B cell (primary cell): ENCODE results near the gene LAIR1. TPM values are rescaled to one million over a fixed set of nuclear protein-coding genes. Genes with fewer than 3 reads are reported as not detected.

Experiments
- ATAC-seq: fragments of 200-7000 bp; cut with Tn5 transposase; one replicate; pipeline ENCODE4 v1.10.0; 2021; ENCODE audit warnings: low read depth, mild to moderate bottlenecking, moderate number of reproducible peaks, moderate library complexity
- CTCF ChIA-PET: fragments of 350-600 bp; sonication (Branson Sonifier 250); formaldehyde crosslinking; loops from one replicate; lab custom pipeline; 2021; ENCODE audit warnings: antibody characterized with exemption, inconsistent platforms; lab: Charles Lee
- POLR2A ChIA-PET: fragments of 350-600 bp; sonication (Branson Sonifier 250); formaldehyde crosslinking; loops from one replicate; lab custom pipeline; 2021; ENCODE audit warnings: antibody characterized with exemption; lab: Charles Lee
- DNase-seq: peaks from one replicate; pipeline ENCODE4 v3.0.0; 2013
- H2AFZ ChIP-seq: 2 replicates; pipeline ENCODE4 v1.6.1; 2012; ENCODE audit warnings: mild to moderate bottlenecking, low read depth, low read length; ENCODE audit not compliant: insufficient read depth, poor library complexity, severe bottlenecking
- H3K27ac ChIP-seq, 2 donors: 1 replicate in 1 of 2; 2 replicates in 1 of 2; pipeline ENCODE4 v1.5.1; 2012 to 2013; ENCODE audit warnings: low read length in 2 of 2, mild to moderate bottlenecking in 2 of 2, moderate library complexity in 1 of 2
- H3K27me3 ChIP-seq, 4 experiments: fragments of 200-600 bp in 1 of 4; sonication (generic) in 1 of 4; replicated peaks in 1 of 4; 1 replicate in 2 of 4; 2 replicates in 2 of 4; pipeline versions ENCODE4 v1.6.1 to v1.7.0; 2013 to 2016; ENCODE audit warnings: low read length in 3 of 4, mild to moderate bottlenecking in 2 of 4, mixed read lengths in 1 of 4, moderate library complexity in 1 of 4; ENCODE audit not compliant: insufficient read depth in 4 of 4, control insufficient read depth in 3 of 4; ENCODE audit errors: control extremely low read depth in 1 of 4
- H3K36me3 ChIP-seq, 2 experiments: replicated peaks in 1 of 2; 1 replicate in 1 of 2; 2 replicates in 1 of 2; pipeline versions ENCODE4 v1.6.1 to v1.7.1; 2013; ENCODE audit warnings: low read length in 1 of 2; ENCODE audit not compliant: insufficient read depth in 2 of 2, control insufficient read depth in 1 of 2; ENCODE audit errors: control extremely low read depth in 1 of 2, extremely low read depth in 1 of 2
- H3K4me1 ChIP-seq, 2 donors: fragments of 200-600 bp in 1 of 2; sonication (generic) in 1 of 2; 1 replicate in 1 of 2; 2 replicates in 1 of 2; pipeline versions ENCODE4 v1.5.1 to v1.6.1; 2013 to 2017; ENCODE audit warnings: low read length in 2 of 2; ENCODE audit not compliant: control insufficient read depth in 2 of 2, insufficient read depth in 2 of 2
- H3K4me2 ChIP-seq: replicated peaks from 2 replicates; pipeline ENCODE3; 2012; ENCODE audit warnings: mild to moderate bottlenecking, low read depth, low read length; ENCODE audit not compliant: poor library complexity, severe bottlenecking
- H3K4me3 ChIP-seq, 5 experiments: fragments of 200-600 bp in 1 of 5; sonication (generic) in 1 of 5; 1 replicate in 3 of 5; 2 replicates in 2 of 5; pipeline versions ENCODE4 v1.5.1 to v1.7.0; 2011 to 2016; ENCODE audit warnings: low read length in 4 of 5, mild to moderate bottlenecking in 4 of 5, low read depth in 2 of 5, control low read depth in 1 of 5, moderate library complexity in 1 of 5; ENCODE audit not compliant: insufficient read depth in 1 of 5; ENCODE audit errors: control extremely low read depth in 1 of 5, extremely low read depth in 1 of 5
- H3K79me2 ChIP-seq: fragments of 200-600 bp; sonication (generic); one replicate; pipeline ENCODE4 v1.6.0; 2016; ENCODE audit warnings: low read length; ENCODE audit not compliant: control insufficient read depth, insufficient read depth
- H3K9ac ChIP-seq: fragments of 200-600 bp; sonication (generic); 2 replicates; pipeline ENCODE4 v1.6.1; 2017; ENCODE audit warnings: mild to moderate bottlenecking, low read length, moderate library complexity
- H3K9me3 ChIP-seq, 3 donors: one replicate each; pipeline versions ENCODE4 v1.6.1 to v1.7.1; 2013; ENCODE audit warnings: low read length in 2 of 3; ENCODE audit not compliant: control insufficient read depth in 2 of 3, insufficient read depth in 1 of 3; ENCODE audit errors: control extremely low read depth in 1 of 3
- H4K20me1 ChIP-seq: 2 replicates; pipeline ENCODE4 v1.6.0; 2012; ENCODE audit warnings: mild to moderate bottlenecking, low read length; ENCODE audit not compliant: insufficient read depth, control insufficient read depth, poor library complexity, severe bottlenecking
- H3K27ac Mint-ChIP-seq: one replicate; pipeline ENCODE4 v1.8.0; 2021; ENCODE audit warnings: mixed read lengths
- H3K27me3 Mint-ChIP-seq: one replicate; pipeline ENCODE4 v1.8.0; 2021; ENCODE audit warnings: mixed read lengths
- H3K4me1 Mint-ChIP-seq: one replicate; pipeline ENCODE4 v1.8.0; 2021; ENCODE audit warnings: mixed read lengths
- H3K4me3 Mint-ChIP-seq: one replicate; pipeline ENCODE4 v1.8.0; 2021; ENCODE audit warnings: mixed read lengths
- H3K9me3 Mint-ChIP-seq: one replicate; pipeline ENCODE4 v1.8.0; 2022; ENCODE audit warnings: mixed read lengths; ENCODE audit not compliant: insufficient read depth
- EZH2 ChIP-seq: IDR thresholded peaks from 2 replicates; pipeline ENCODE4 v1.6.1; 2012; ENCODE audit warnings: borderline replicate concordance, low read depth, mild to moderate bottlenecking, moderate library complexity, low read length; ENCODE audit not compliant: insufficient read depth, poor library complexity, severe bottlenecking
- WGBS: methylation state at CpG from one replicate; pipeline ENCODE4 v1.1.5; 2013; ENCODE audit warnings: missing lambda C conversion rate; ENCODE audit not compliant: insufficient coverage; 5-methylcytosine and 5-hydroxymethylcytosine counted together
- intact Hi-C: fragments of 100-400 bp; cut with micrococcal nuclease; formaldehyde crosslinking; loops from one replicate; pipeline ENCODE4 v1.10.0; 2022
- polyA plus RNA-seq: library from polyadenylated mRNA; depleted of rRNA; stranded (reverse); fragments of >200 nt; gene quantifications from 2 replicates; pipeline ENCODE4 v1.2.3, GENCODE V29; 2012
- total RNA-seq, 2 donors: library from RNA; stranded (reverse); fragments of 120-200 nt in 1 of 2; gene quantifications; 1 replicate in 1 of 2; 2 replicates in 1 of 2; pipeline versions ENCODE4 v1.2.3 to v1.2.4, GENCODE V29; 2013 to 2022
- TF ChIP-seq, protein P1 (sequence below): fragments of 200-600 bp; IDR thresholded peaks from one replicate; pipeline ENCODE4 v1.8.0; 2022; ENCODE audit warnings: antibody characterized with exemption, mild to moderate bottlenecking

LAIR1 gene
- total and polyA plus RNA-seq, 2 donors (not counting 1 experiment from before 2014, with no cell fraction given), result 41.5 to 173 TPM

DNA sequence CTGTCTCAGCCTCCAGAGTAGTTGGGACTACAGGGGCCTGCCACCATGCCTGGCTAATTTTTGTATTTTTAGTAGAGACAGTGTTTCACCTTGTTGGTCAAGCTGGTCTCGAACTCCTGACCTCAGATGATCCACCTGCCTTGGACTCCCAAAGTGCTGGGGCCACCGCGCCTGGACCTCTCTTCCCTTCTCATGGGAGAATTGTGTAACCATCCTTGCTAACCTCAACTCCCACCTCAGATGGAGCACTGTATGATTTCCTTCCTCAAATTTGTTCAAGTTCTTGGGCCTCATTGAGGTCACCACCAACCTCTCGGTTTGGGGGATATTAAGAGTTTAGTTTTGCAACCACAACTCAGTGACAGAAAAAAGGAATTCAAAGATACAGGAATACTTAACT is 62.5 kb downstream of the LAIR1 start:
- ATAC-seq, result no peak
- H3K9ac ChIP-seq, result no peak overlapping the region
- no peak overlapping the region for H3K4me3 ChIP-seq
- intact Hi-C loops, result no loop called here
- H3K4me1 ChIP-seq, result peaks cover 7 to 10% of the 10 kb centered on the region in 2 donors
- H3K4me2 ChIP-seq, result no peak overlapping the region
- POLR2A ChIA-PET, result no interaction called here
- no peak overlapping the region for H3K27ac Mint-ChIP-seq
- no peak for DNase-seq
- H3K27me3 ChIP-seq, result peaks cover 0 to 75% (median 25%) of the 10 kb centered on the region in 4 experiments
- CTCF ChIA-PET, result no interaction called here
- H3K4me3 Mint-ChIP-seq, result no peak overlapping the region
- no peaks in the 10 kb centered on the region for H3K9me3 Mint-ChIP-seq
- H2AFZ ChIP-seq, result no peak overlapping the region
- H3K79me2 ChIP-seq, result no peaks in the 10 kb centered on the region
- H3K27ac ChIP-seq, result no peak overlapping the region
- 20% methylated on average over 3 of the region's 4 CpGs for WGBS
- H3K9me3 ChIP-seq, result peaks cover 0 to 10% (median 0%) of the 10 kb centered on the region in 3 donors
- H3K4me1 Mint-ChIP-seq, result peaks cover 10% of the 10 kb centered on the region
- no peaks in the 10 kb centered on the region for H3K36me3 ChIP-seq
- no peaks in the 10 kb centered on the region for H4K20me1 ChIP-seq
- no peak for TF ChIP-seq EZH2
- TF ChIP-seq, protein P1, sequence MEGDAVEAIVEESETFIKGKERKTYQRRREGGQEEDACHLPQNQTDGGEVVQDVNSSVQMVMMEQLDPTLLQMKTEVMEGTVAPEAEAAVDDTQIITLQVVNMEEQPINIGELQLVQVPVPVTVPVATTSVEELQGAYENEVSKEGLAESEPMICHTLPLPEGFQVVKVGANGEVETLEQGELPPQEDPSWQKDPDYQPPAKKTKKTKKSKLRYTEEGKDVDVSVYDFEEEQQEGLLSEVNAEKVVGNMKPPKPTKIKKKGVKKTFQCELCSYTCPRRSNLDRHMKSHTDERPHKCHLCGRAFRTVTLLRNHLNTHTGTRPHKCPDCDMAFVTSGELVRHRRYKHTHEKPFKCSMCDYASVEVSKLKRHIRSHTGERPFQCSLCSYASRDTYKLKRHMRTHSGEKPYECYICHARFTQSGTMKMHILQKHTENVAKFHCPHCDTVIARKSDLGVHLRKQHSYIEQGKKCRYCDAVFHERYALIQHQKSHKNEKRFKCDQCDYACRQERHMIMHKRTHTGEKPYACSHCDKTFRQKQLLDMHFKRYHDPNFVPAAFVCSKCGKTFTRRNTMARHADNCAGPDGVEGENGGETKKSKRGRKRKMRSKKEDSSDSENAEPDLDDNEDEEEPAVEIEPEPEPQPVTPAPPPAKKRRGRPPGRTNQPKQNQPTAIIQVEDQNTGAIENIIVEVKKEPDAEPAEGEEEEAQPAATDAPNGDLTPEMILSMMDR, result no peak
- peaks cover 55% of the 10 kb centered on the region for H3K27me3 Mint-ChIP-seq

Other genes starting within 250 kb of the LAIR1 start
- 10.4 and 12.7 TPM in 2 replicates for gene TFPT, start 249.3 kb downstream of the LAIR1 start, total RNA-seq
- 8.4 and 8.7 TPM in 2 replicates for gene TFPT, start 249.3 kb downstream of the LAIR1 start, polyA plus RNA-seq
- 65.4 and 66.2 TPM in 2 replicates for gene PRPF31, start 249.2 kb downstream of the LAIR1 start, total RNA-seq
- 61.2 and 62.4 TPM in 2 replicates for gene PRPF31, start 249.2 kb downstream of the LAIR1 start, polyA plus RNA-seq
- 71.0 and 82.1 TPM in 2 replicates for gene CNOT3, start 227.2 kb downstream of the LAIR1 start, total RNA-seq
- 28.1 and 28.5 TPM in 2 replicates for gene CNOT3, start 227.2 kb downstream of the LAIR1 start, polyA plus RNA-seq
- gene LENG1, start 205.2 kb downstream of the LAIR1 start, total RNA-seq, result 13.7 and 16.5 TPM in 2 replicates
- 9.0 and 9.2 TPM in 2 replicates for gene LENG1, start 205.2 kb downstream of the LAIR1 start, polyA plus RNA-seq
- gene TMC4, start 191.8 kb downstream of the LAIR1 start, total RNA-seq, result not detected in 2 replicates
- gene TMC4, start 191.8 kb downstream of the LAIR1 start, polyA plus RNA-seq, result not detected in 2 replicates
- gene MBOAT7, start 175.4 kb downstream of the LAIR1 start, total RNA-seq, result 34.8 and 37.8 TPM in 2 replicates
- gene MBOAT7, start 175.4 kb downstream of the LAIR1 start, polyA plus RNA-seq, result 18.6 and 22.3 TPM in 2 replicates
- gene TSEN34, start 173.6 kb downstream of the LAIR1 start, total RNA-seq, result 23.5 and 25.1 TPM in 2 replicates
- gene TSEN34, start 173.6 kb downstream of the LAIR1 start, polyA plus RNA-seq, result 17.6 and 18.2 TPM in 2 replicates
- 1,512 and 1,603 TPM in 2 replicates for gene RPS9, start 164.1 kb downstream of the LAIR1 start, total RNA-seq
- gene RPS9, start 164.1 kb downstream of the LAIR1 start, polyA plus RNA-seq, result 3,492 and 3,905 TPM in 2 replicates
- gene LILRB3, start 141.9 kb downstream of the LAIR1 start, total RNA-seq, result 0.25 and 0.34 TPM in 2 replicates
- 1.0 and 2.3 TPM in 2 replicates for gene LILRB3, start 141.9 kb downstream of the LAIR1 start, polyA plus RNA-seq
- not detected in 2 replicates for gene LILRA6, start 122.1 kb downstream of the LAIR1 start, total RNA-seq
- 0.66 and 0.79 TPM in 2 replicates for gene LILRA6, start 122.1 kb downstream of the LAIR1 start, polyA plus RNA-seq
- gene LILRB5, start 107.7 kb downstream of the LAIR1 start, total RNA-seq, result 0.05 and 0.17 TPM in 2 replicates
- not detected in 2 replicates for gene LILRB5, start 107.7 kb downstream of the LAIR1 start, polyA plus RNA-seq
- 8.3 and 9.2 TPM in 2 replicates for gene LILRB2, start 83.8 kb downstream of the LAIR1 start, total RNA-seq
- 7.5 and 12.4 TPM in 2 replicates for gene LILRB2, start 83.8 kb downstream of the LAIR1 start, polyA plus RNA-seq
- 0.46 TPM in 1 of 2 replicates, not detected in the other for gene LILRA5, start 51.8 kb downstream of the LAIR1 start, total RNA-seq
- gene LILRA5, start 51.8 kb downstream of the LAIR1 start, polyA plus RNA-seq, result 1.3 and 1.8 TPM in 2 replicates
- gene LILRA4, start 25.8 kb downstream of the LAIR1 start, total RNA-seq, result 10.1 and 10.4 TPM in 2 replicates
- gene LILRA4, start 25.8 kb downstream of the LAIR1 start, polyA plus RNA-seq, result 7.2 TPM in 2 replicates
- not detected in 2 replicates for gene TTYH1, start 50.5 kb upstream of the LAIR1 start, total RNA-seq
- not detected in 2 replicates for gene TTYH1, start 50.5 kb upstream of the LAIR1 start, polyA plus RNA-seq
- gene LENG8, start 84.3 kb upstream of the LAIR1 start, total RNA-seq, result 668 and 687 TPM in 2 replicates
- 372 and 753 TPM in 2 replicates for gene LENG8, start 84.3 kb upstream of the LAIR1 start, polyA plus RNA-seq
- 6.6 and 6.9 TPM in 2 replicates for gene LENG9, start 98.8 kb upstream of the LAIR1 start, total RNA-seq
- gene LENG9, start 98.8 kb upstream of the LAIR1 start, polyA plus RNA-seq, result 2.9 and 4.6 TPM in 2 replicates
- gene CDC42EP5, start 108.4 kb upstream of the LAIR1 start, total RNA-seq, result not detected in 2 replicates
- gene CDC42EP5, start 108.4 kb upstream of the LAIR1 start, polyA plus RNA-seq, result not detected in 2 replicates
- gene LAIR2, start 137.9 kb upstream of the LAIR1 start, total RNA-seq, result not detected in 2 replicates
- gene LAIR2, start 137.9 kb upstream of the LAIR1 start, polyA plus RNA-seq, result 2.2 TPM in 1 of 2 replicates, not detected in the other
- 0.25 TPM in 1 of 2 replicates, not detected in the other for gene LILRA2, start 208.9 kb upstream of the LAIR1 start, total RNA-seq
- gene LILRA2, start 208.9 kb upstream of the LAIR1 start, polyA plus RNA-seq, result 1.6 and 2.8 TPM in 2 replicates
- not detected in 2 replicates for gene LILRA1, start 228.7 kb upstream of the LAIR1 start, total RNA-seq
- 0.71 and 1.5 TPM in 2 replicates for gene LILRA1, start 228.7 kb upstream of the LAIR1 start, polyA plus RNA-seq